ENCODE measurements around the gene NDUFV1.
"Not testable (repeated sequence)": the region's sequence is repeated elsewhere in the genome, so short reads cannot be mapped to it uniquely, and the experiment has no call there.

NDUFV1 gene

DNA sequence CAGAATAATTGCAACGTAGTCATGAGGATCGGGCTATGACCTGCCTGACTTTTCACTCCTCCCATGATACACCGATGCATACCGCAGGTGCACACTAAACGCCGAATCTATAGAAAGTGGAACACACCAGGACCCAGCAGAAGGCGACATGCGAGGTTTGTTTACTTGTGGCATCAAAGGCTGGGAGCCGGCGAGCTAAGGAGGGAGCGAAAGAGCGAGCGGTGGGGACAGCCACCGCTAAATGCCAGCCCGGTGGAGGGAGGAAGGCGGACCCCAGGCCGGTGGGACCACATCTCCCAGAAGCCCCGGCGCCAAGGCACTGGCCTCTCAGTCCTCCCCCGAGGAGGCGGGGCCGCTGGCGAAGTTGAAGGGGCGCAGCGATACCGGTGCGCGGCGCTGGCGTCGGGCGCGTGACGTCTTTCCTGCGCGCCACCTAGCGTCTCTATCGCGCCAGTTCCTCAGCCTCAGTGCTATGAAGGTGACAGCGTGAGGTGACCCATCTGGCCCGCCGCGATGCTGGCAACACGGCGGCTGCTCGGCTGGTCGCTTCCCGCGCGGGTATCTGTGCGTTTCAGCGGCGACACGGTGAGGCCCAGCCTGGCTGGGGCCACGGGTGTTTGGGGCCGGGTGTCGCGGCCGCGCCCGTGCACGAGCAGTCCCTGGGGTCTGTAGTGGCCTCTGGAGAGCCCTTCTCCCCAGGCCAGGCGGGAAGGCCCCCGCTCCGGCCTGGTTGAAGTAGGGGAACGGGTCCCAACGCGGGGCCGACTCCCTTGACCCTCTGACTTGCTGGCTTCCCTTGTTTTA lies at the start of gene NDUFV1:
Gene NDUFV1, plus strand, starts transcription at position 445 of the 804 bp plus-strand sequence. Its CDS starts 69 bp downstream, at position 514.
- DNase-seq, result peak; percentile 95 to 97

GRCh38 chr11:67558084-67558772 lies 48.5 kb upstream of the NDUFV1 start:
- DNase-seq, result no peak

- no peak for DNase-seq
Measured at GRCh38 chr11:67561971-67562619, 44.6 kb upstream of the NDUFV1 start.

DNA sequence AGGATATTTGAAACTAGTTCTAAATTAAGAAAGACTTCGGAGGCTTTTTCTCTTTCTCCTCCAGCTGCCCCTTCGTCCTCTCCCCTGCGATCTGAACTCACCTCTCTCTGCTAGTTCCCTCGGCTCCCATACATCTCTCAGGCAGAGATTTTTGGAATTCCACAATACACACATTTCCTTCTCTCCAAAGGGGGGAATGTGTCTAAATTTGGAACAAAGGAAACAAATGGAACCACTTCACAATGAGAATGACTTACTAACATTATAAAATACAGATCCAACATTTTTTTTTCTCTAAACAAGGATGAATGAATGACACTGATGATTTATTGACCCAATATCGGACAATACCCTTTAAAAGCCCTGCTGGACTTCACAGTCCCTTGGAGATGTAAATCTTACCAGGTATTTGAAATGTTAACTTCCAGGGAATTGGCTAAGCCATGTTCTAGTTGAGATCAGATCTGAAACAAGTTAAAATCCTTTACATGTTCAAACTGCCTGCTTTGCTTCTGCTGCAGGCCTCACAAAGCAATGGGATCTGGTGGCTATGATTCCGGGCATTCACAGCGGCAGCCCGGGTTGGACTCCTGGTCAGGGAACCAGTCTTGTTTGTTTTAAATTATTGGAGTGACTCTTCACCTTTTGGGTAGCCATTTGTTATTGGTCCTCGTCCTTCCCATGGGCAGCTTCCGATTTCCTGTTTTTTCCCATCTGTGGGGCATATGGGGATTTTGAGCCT lies 43.6 kb upstream of the NDUFV1 start:
- no peak for DNase-seq

GRCh38 chr11:67563705-67564114 lies 43.0 kb upstream of the NDUFV1 start:
- not testable (repeated sequence) for DNase-seq

DNA sequence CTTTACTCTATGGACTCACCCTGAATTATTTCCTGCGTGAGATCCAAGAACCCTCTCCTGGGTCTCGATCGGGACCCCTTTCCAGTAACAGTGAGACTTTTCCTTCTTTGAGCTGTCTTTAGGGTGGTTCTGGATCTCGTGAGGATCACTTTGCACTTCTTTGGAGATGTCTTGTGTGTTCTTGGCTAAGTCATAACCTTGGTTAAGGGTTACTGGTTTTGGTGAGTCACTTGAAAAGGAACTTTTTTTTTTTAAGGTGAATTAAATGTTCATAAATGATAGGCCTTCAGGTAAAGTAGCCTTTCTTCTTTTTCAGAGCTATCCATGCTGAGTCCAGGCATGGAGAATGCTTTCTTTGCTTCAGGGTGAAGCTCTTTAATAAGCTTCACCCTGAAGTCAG lies 42.5 kb upstream of the NDUFV1 start:
- no peak for DNase-seq

- no peak for DNase-seq
Measured at GRCh38 chr11:67571443-67571842, 35.3 kb upstream of the NDUFV1 start.

GRCh38 chr11:67572305-67572704 lies 34.4 kb upstream of the NDUFV1 start:
- no peak for DNase-seq

GRCh38 chr11:67572747-67573419 lies 33.9 kb upstream of the NDUFV1 start:
- DNase-seq, result peak; percentile 42 to 49

- DNase-seq, result no peak
Measured at GRCh38 chr11:67574938-67575337, 31.8 kb upstream of the NDUFV1 start.

DNA sequence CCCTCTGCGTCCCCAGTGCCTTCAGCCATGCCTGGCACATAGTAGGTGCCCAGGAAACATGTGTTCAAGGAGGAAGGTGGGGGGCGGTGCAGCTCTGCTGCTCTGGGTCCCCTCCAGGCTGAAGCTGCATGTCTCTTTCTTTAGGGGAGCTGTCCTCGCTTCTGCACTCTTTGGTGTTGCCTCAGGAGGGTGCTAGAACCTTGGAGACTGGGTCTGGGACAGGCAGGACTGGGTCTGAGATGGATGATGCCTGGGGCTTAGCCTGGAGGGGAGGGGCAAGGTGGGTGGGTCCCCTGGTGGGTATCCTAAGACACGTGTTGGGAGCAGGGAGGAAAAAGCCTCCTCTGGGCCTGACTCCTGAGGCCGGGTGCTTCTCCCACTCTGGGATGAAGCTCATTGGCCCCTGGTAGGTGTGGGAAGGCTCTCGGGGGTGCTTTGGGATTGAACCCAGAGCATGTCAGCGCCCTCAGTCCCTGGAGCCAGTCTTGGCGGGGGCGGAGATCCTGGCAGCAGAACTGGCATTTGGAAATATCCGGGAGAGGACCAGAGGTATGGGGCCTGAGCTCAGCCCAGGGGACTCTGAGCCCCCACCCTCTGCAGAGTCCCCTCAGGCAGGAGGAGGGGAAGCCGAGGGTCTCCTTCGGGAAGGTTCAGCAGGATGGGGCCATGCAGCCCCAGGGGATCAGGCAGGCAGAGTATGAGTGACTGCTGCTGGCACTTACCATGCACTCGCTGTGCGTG lies 29.8 kb upstream of the NDUFV1 start:
- DNase-seq, result no peak

DNA sequence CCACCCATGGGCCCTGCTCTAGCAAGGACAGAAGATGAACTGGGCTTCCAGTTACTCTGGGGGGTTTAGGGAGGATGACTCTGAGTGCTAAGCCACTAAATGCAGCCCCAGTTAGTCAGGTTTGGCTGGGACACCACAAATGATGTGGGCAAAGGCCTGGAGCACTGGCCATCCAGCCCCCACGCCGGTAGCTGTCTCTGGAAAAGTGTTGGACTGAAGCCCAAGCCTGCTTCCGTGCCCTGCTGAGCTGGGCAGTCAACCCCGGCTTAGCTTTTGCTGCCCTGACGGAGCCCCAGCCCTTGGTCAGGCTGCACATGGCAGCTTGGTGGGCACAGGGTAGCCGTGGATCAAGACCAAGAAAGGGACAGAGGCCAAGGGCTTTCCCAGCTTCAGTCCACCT lies 28.8 kb upstream of the NDUFV1 start:
- DNase-seq, result no peak

- no peak for DNase-seq
Measured at GRCh38 chr11:67581469-67581868, 25.3 kb upstream of the NDUFV1 start.

GRCh38 chr11:67582011-67582410 lies 24.7 kb upstream of the NDUFV1 start:
- DNase-seq, result no peak

DNA sequence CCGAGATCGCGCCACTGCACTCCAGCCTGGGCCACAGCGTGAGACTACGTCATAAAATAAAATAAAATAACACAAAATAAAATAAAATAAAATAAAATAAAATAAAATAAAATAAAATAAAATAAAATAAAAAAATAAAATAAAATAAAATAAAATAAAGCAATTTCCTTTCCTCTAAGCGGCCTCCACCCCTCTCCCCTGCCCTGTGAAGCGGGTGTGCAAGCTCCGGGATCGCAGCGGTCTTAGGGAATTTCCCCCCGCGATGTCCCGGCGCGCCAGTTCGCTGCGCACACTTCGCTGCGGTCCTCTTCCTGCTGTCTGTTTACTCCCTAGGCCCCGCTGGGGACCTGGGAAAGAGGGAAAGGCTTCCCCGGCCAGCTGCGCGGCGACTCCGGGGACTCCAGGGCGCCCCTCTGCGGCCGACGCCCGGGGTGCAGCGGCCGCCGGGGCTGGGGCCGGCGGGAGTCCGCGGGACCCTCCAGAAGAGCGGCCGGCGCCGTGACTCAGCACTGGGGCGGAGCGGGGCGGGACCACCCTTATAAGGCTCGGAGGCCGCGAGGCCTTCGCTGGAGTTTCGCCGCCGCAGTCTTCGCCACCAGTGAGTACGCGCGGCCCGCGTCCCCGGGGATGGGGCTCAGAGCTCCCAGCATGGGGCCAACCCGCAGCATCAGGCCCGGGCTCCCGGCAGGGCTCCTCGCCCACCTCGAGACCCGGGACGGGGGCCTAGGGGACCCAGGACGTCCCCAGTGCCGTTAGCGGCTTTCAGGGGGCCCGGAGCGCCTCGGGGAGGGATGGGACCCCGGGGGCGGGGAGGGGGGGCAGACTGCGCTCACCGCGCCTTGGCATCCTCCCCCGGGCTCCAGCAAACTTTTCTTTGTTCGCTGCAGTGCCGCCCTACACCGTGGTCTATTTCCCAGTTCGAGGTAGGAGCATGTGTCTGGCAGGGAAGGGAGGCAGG lies 23.2 kb upstream of the NDUFV1 start, which contains the start of gene GSTP1:
Gene GSTP1, plus strand, starts transcription at position 566 of the 958 bp plus-strand sequence. Its CDS starts 32 bp downstream, at position 598.
- DNase-seq, result peak; percentile 75 to 76

- DNase-seq, result peak; percentile 25 to 45
Measured at GRCh38 chr11:67584205-67584880, 22.4 kb upstream of the NDUFV1 start.

GRCh38 chr11:67584881-67585873 lies 21.6 kb upstream of the NDUFV1 start:
- no peak for DNase-seq

- DNase-seq, result no peak
Measured at GRCh38 chr11:67585911-67586310, 20.8 kb upstream of the NDUFV1 start.
